Loucy (cell line): Measurements from ENCODE around the gene NAALAD2.
A peak's percentile ranks its signal among the peaks of the same experiment; 100 is the strongest.

Source experiments
- H2AFZ ChIP-seq: fragments of 200-600 bp; sonication (generic); 2 replicates; pipeline ENCODE4 v1.6.0; 2016; ENCODE audit warnings: antibody characterized with exemption, mild to moderate bottlenecking, low read length, moderate library complexity
- H3F3A ChIP-seq: fragments of 200-600 bp; 2 replicates; pipeline ENCODE4 v1.6.0; 2016; ENCODE audit warnings: antibody characterized with exemption, low read depth, mild to moderate bottlenecking
- H3K27me3 ChIP-seq: fragments of 200-600 bp; sonication (generic); 2 replicates; pipeline ENCODE4 v1.6.1; 2014; ENCODE audit warnings: low read length, mild to moderate bottlenecking; ENCODE audit not compliant: insufficient read depth, poor library complexity, severe bottlenecking
- H3K36me3 ChIP-seq: fragments of 200-600 bp; sonication (generic); 2 replicates; pipeline ENCODE4 v1.6.1; 2016; ENCODE audit warnings: low read length; ENCODE audit not compliant: insufficient read depth
- H3K4me1 ChIP-seq: fragments of 200-600 bp; sonication (generic); 2 replicates; pipeline ENCODE4 v1.5.1; 2014; ENCODE audit warnings: low read length, mild to moderate bottlenecking; ENCODE audit not compliant: insufficient read depth, poor library complexity, severe bottlenecking
- H3K4me2 ChIP-seq: fragments of 200-600 bp; sonication (generic); 2 replicates; pipeline ENCODE4 v1.6.0; 2014; ENCODE audit warnings: antibody characterized with exemption, low read length, low read depth, mild to moderate bottlenecking; ENCODE audit not compliant: poor library complexity, severe bottlenecking
- H3K4me3 ChIP-seq: fragments of 200-600 bp; sonication (generic); 2 replicates; pipeline ENCODE4 v1.5.1; 2014; ENCODE audit warnings: low read length, mild to moderate bottlenecking, mixed read lengths; ENCODE audit not compliant: poor library complexity, severe bottlenecking
- H3K79me2 ChIP-seq: fragments of 200-600 bp; sonication (generic); 2 replicates; pipeline ENCODE4 v1.6.1; 2014; ENCODE audit warnings: low read length; ENCODE audit not compliant: insufficient read depth
- H3K9ac ChIP-seq: fragments of 200-600 bp; sonication (generic); 2 replicates; pipeline ENCODE4 v1.6.0; 2014; ENCODE audit warnings: mild to moderate bottlenecking, low read depth, low read length, moderate library complexity; ENCODE audit not compliant: poor library complexity, severe bottlenecking
- H3K9me2 ChIP-seq: fragments of 200-600 bp; sonication (generic); replicated peaks from 2 replicates; pipeline ENCODE4 v1.6.1; 2016; ENCODE audit warnings: low read depth, low read length, mixed read lengths
- H3K9me3 ChIP-seq: fragments of 200-600 bp; sonication (generic); 2 replicates; pipeline ENCODE4 v1.6.1; 2014; ENCODE audit warnings: mild to moderate bottlenecking, antibody characterized with exemption, low read length, low read depth; ENCODE audit not compliant: insufficient read depth
- H4K20me1 ChIP-seq: fragments of 200-600 bp; sonication (generic); 2 replicates; pipeline ENCODE4 v1.6.0; 2014; ENCODE audit warnings: antibody characterized with exemption, low read length, mild to moderate bottlenecking; ENCODE audit not compliant: insufficient read depth, poor library complexity, severe bottlenecking
- EZH2phosphoT487 ChIP-seq: fragments of 200-600 bp; IDR thresholded peaks from 2 replicates; pipeline ENCODE4 v1.6.1; 2018; ENCODE audit warnings: antibody characterized with exemption, mild to moderate bottlenecking, moderate library complexity, borderline replicate concordance
- TF ChIP-seq, protein P1 (sequence below): fragments of 200-600 bp; sonication (generic); conservative IDR thresholded peaks from 2 replicates; pipeline ENCODE4 v1.5.1; 2014; ENCODE audit warnings: mild to moderate bottlenecking, antibody characterized with exemption, low read length

Gene NAALAD2

DNA sequence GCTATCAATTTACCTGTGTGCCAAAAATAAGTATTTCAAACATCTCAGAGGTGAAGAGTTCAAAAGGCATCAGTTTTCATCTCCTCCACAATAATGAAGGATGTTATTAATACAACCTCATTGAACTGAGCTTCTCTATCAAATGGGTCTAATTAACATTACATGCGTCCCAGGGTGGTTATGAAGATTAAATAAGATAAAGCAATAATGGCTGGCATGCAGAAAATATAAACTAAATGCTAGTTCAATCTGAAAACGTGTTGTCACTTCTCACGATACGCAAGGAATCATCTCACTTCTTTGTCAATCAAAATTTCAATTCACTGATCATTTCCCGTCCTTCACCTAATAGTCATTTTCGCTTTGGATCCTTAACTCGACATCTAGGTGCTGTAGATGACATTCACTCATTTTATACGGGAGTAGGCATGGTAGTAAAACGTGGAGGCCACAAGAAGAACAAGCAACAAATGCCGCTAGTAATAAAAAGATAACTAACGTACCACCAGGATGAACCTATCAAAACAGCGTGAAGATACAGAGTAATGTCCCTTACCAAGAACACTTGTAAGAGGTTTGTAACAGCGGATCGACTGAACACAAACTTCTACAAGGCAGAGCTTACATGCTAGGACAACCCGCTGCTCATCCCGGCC lies 87.5 kb downstream of the NAALAD2 start:
- Histone ChIP-seq H3K4me1 (peaks cover 62% of the 10 kb centered on the region), H2AFZ (0 out of 2 replicates have a peak overlapping the region, but pooled peaks have one; percentile 86), H3K79me2 (peaks cover 66% of the 10 kb centered on the region), H3K9me3 (no peaks in the 10 kb centered on the region), H3K4me3 (peak overlapping the region; percentile 90), H3K4me2 (peak overlapping the region; percentile 83), H3K27me3 (no peaks in the 10 kb centered on the region), H3K36me3 (no peaks in the 10 kb centered on the region), H4K20me1 (peaks cover 57% of the 10 kb centered on the region), H3F3A (no peaks in the 10 kb centered on the region), H3K9ac (peak overlapping the region; percentile 80), H3K9me2 (no peaks in the 10 kb centered on the region)
- TF ChIP-seq EZH2phosphoT487, result no peak
- TF ChIP-seq, protein P1, sequence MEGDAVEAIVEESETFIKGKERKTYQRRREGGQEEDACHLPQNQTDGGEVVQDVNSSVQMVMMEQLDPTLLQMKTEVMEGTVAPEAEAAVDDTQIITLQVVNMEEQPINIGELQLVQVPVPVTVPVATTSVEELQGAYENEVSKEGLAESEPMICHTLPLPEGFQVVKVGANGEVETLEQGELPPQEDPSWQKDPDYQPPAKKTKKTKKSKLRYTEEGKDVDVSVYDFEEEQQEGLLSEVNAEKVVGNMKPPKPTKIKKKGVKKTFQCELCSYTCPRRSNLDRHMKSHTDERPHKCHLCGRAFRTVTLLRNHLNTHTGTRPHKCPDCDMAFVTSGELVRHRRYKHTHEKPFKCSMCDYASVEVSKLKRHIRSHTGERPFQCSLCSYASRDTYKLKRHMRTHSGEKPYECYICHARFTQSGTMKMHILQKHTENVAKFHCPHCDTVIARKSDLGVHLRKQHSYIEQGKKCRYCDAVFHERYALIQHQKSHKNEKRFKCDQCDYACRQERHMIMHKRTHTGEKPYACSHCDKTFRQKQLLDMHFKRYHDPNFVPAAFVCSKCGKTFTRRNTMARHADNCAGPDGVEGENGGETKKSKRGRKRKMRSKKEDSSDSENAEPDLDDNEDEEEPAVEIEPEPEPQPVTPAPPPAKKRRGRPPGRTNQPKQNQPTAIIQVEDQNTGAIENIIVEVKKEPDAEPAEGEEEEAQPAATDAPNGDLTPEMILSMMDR, result no peak

DNA sequence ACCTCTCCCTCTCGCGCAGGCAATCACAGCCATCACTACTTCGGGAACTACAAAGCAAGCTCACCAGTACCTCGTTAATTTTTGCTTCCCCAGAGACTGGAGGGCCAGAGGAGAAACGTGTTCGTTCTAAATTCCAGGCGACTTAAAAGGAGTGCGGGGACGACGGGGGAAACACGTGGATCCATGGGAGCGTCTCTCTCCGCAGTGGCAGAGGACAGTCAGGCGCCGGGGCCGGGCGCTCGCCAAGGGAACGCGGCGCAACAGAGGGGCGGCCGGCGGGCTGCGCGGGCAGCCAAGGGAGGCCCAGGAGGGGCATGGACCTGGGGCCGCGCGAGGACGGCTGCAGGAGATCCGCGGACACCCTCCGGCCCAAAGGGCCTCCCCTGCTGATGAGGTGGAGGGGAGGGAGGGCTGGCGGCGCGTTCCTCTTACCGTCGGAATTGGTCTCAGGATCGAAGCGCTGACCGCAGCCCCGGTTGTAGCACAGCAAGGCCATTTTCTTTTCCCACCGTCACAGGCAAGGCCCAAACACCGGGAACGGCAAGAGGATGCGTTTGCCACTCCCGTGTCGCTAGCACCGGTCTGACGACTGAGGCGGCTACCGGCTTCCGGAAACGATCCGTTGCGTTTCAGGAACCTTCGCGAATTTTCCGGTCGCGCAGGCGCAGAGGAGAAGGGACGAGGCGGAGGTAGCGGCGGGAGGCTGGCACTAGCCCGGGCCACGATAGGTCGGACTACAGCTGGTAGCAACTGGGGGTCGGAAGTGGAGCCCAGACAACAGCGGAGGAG lies 88.2 kb downstream of the NAALAD2 start, which contains the start of gene CHORDC1:
Gene CHORDC1, minus strand, starts transcription at position 591 of the 789 bp plus-strand sequence. Its CDS starts 95 bp downstream, at position 496.
- Histone ChIP-seq H3K27me3 (no peaks in the 10 kb centered on the region), H3K4me3 (peak within 1 kb of the TSS; percentile 90), H3K9ac (peak within 1 kb of the TSS; percentile 80), H3K4me1 (peaks cover 60% of the 10 kb centered on the region), H2AFZ (peak within 1 kb of the TSS; percentile 86), H3K4me2 (peak within 1 kb of the TSS; percentile 83), H3K9me3 (no peaks in the 10 kb centered on the region), H4K20me1 (peaks cover 51% of the 10 kb centered on the region), H3K36me3 (no peaks in the 10 kb centered on the region), H3K79me2 (peaks cover 59% of the 10 kb centered on the region), H3F3A (no peaks in the 10 kb centered on the region), H3K9me2 (no peaks in the 10 kb centered on the region)
- no peak for TF ChIP-seq EZH2phosphoT487

DNA sequence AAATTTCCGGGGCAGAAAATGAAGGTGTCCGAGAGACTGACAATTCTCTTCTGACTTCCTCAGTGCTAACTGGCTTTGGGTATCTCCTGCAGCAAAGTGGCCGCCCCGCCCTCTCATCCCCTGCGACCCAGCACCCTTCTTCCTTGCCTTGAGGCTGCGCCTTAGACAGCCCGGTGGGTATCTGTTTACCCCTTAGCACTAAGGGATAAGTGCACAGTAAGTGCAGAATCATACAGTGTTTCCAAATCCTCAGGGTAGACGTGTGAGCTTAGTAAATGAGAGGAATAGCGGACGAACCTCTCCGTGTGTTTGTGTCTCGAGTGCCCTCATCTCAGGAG lies 88.8 kb downstream of the NAALAD2 start:
- Histone ChIP-seq H3K9ac (peak overlapping the region; percentile 80), H3K4me2 (peak overlapping the region; percentile 83), H2AFZ (peak overlapping the region; percentile 86), H3K4me1 (peaks cover 55% of the 10 kb centered on the region), H3K27me3 (no peaks in the 10 kb centered on the region), H3F3A (no peaks in the 10 kb centered on the region), H3K79me2 (peaks cover 54% of the 10 kb centered on the region), H3K4me3 (peak overlapping the region; percentile 90), H4K20me1 (peaks cover 45% of the 10 kb centered on the region), H3K9me2 (no peaks in the 10 kb centered on the region), H3K9me3 (no peaks in the 10 kb centered on the region), H3K36me3 (no peaks in the 10 kb centered on the region)
- TF ChIP-seq, protein P1, result no peak
- TF ChIP-seq EZH2phosphoT487, result no peak
